ENCODE data around the gene SLC2A4RG.

Gene SLC2A4RG

DNA sequence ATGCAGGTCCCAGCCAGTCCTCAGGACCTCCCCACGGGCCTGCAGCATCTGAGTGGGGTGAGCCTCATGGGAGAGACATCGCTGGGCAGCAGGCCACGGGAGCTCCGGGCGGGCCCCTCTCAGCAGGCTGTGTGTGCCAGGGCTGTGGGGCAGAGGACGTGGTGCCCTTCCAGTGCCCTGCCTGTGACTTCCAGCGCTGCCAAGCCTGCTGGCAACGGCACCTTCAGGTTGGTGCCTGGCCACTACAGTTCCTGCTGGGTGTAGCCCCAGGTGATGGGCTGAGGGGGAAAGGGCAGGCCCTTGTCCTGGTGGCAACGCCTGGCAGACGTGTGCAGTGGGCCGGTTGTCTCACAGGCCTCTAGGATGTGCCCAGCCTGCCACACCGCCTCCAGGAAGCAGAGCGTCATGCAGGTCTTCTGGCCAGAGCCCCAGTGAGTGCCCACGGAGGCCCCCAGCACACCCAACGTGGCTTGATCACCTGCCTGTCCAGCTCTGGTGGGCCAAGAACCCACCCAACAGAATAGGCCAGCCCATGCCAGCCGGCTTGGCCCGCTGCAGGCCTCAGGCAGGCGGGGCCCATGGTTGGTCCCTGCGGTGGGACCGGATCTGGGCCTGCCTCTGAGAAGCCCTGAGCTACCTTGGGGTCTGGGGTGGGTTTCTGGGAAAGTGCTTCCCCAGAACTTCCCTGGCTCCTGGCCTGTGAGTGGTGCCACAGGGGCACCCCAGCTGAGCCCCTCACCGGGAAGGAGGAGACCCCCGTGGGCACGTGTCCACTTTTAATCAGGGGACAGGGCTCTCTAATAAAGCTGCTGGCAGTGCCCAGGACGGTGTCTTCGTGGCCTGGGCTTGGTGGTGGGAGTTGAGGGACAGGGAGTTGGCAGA lies 43.9 kb upstream of the SLC2A4RG start:
- H3K4me1 ChIP-seq (ENCODE audit: control insufficient read depth, insufficient read depth, low read length, unreplicated experiment), result peaks cover 33% of the 10 kb centered on the region
- no peaks in the 10 kb centered on the region for H3K27me3 ChIP-seq (ENCODE audit: insufficient read depth, low read length)
- no peak overlapping the region for H2AFZ ChIP-seq (ENCODE audit: low read length, unreplicated experiment)
- H3K36me3 ChIP-seq (ENCODE audit: insufficient read depth, low read length), result peaks cover 8% of the 10 kb centered on the region; the same call in 1 of the 2 replicates
- H3K4me3 ChIP-seq (ENCODE audit: low read depth, low read length), result no peak overlapping the region
- no peaks in the 10 kb centered on the region for H3K79me2 ChIP-seq (ENCODE audit: control insufficient read depth, insufficient read depth, low read length, unreplicated experiment)
- no peak overlapping the region for H3K27ac ChIP-seq (ENCODE audit: low read depth, low read length)

DNA sequence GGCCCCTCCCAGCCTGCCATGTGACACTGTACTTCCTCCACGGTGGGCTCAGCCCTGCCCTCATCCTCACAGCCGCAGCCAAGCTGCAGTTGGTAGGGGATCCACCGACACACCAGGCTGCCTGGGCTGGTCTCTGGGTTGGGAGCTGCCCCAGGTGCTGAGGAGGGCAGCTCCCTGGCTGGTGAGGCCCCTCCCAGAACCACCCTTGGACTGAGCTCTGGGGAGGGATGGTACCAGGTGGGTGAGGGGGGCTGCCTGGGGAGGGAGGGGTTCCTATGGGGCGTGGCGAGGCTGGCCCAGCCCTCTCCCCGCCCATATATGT lies 43.3 kb upstream of the SLC2A4RG start:
- Histone ChIP-seq H3K4me3 (ENCODE audit: low read depth, low read length) (no peak overlapping the region), H2AFZ (ENCODE audit: low read length, unreplicated experiment) (no peak overlapping the region), H3K27me3 (ENCODE audit: insufficient read depth, low read length) (no peaks in the 10 kb centered on the region), H3K4me1 (ENCODE audit: control insufficient read depth, insufficient read depth, low read length, unreplicated experiment) (peaks cover 36% of the 10 kb centered on the region), H3K79me2 (ENCODE audit: control insufficient read depth, insufficient read depth, low read length, unreplicated experiment) (no peaks in the 10 kb centered on the region), H3K27ac (ENCODE audit: low read depth, low read length) (no peak overlapping the region), H3K36me3 (ENCODE audit: insufficient read depth, low read length) (peaks cover 8% of the 10 kb centered on the region; the same call in 1 of the 2 replicates)

DNA sequence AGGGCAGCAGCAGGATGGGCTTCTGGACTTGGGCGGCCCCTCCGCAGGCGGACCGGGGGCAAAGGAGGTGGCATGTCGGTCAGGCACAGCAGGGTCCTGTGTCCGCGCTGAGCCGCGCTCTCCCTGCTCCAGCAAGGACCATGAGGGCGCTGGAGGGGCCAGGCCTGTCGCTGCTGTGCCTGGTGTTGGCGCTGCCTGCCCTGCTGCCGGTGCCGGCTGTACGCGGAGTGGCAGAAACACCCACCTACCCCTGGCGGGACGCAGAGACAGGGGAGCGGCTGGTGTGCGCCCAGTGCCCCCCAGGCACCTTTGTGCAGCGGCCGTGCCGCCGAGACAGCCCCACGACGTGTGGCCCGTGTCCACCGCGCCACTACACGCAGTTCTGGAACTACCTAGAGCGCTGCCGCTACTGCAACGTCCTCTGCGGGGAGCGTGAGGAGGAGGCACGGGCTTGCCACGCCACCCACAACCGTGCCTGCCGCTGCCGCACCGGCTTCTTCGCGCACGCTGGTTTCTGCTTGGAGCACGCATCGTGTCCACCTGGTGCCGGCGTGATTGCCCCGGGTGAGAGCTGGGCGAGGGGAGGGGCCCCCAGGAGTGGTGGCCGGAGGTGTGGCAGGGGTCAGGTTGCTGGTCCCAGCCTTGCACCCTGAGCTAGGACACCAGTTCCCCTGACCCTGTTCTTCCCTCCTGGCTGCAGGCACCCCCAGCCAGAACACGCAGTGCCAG lies 42.8 kb upstream of the SLC2A4RG start, which contains the start of gene TNFRSF6B:
TSS of gene TNFRSF6B (plus strand) at position 25 of the 729 bp plus-strand sequence. CDS start at position 141, 116 bp downstream.
- Histone ChIP-seq H3K4me1 (ENCODE audit: control insufficient read depth, insufficient read depth, low read length, unreplicated experiment) (peaks cover 36% of the 10 kb centered on the region), H2AFZ (ENCODE audit: low read length, unreplicated experiment) (no peak within 1 kb of the TSS)

DNA sequence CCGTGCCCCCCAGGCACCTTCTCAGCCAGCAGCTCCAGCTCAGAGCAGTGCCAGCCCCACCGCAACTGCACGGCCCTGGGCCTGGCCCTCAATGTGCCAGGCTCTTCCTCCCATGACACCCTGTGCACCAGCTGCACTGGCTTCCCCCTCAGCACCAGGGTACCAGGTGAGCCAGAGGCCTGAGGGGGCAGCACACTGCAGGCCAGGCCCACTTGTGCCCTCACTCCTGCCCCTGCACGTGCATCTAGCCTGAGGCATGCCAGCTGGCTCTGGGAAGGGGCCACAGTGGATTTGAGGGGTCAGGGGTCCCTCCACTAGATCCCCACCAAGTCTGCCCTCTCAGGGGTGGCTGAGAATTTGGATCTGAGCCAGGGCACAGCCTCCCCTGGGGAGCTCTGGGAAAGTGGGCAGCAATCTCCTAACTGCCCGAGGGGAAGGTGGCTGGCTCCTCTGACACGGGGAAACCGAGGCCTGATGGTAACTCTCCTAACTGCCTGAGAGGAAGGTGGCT lies 42.2 kb upstream of the SLC2A4RG start:
- Histone ChIP-seq H3K36me3 (ENCODE audit: insufficient read depth, low read length) (peaks cover 8% of the 10 kb centered on the region; the same call in 1 of the 2 replicates), H3K4me1 (ENCODE audit: control insufficient read depth, insufficient read depth, low read length, unreplicated experiment) (peaks cover 36% of the 10 kb centered on the region), H3K4me3 (ENCODE audit: low read depth, low read length) (no peak overlapping the region), H3K27ac (ENCODE audit: low read depth, low read length) (peak overlapping the region; percentile 97; the same call in 1 of the 2 replicates), H3K27me3 (ENCODE audit: insufficient read depth, low read length) (no peaks in the 10 kb centered on the region), H3K79me2 (ENCODE audit: control insufficient read depth, insufficient read depth, low read length, unreplicated experiment) (no peaks in the 10 kb centered on the region), H2AFZ (ENCODE audit: low read length, unreplicated experiment) (no peak overlapping the region)

More for the DNA sequence above, 42.8 kb upstream of the SLC2A4RG start, which contains the start of gene TNFRSF6B:
- Histone ChIP-seq H3K36me3 (ENCODE audit: insufficient read depth, low read length) (peaks cover 8% of the 10 kb centered on the region; the same call in 1 of the 2 replicates), H3K79me2 (ENCODE audit: control insufficient read depth, insufficient read depth, low read length, unreplicated experiment) (no peaks in the 10 kb centered on the region), H3K27me3 (ENCODE audit: insufficient read depth, low read length) (no peaks in the 10 kb centered on the region), H3K27ac (ENCODE audit: low read depth, low read length) (no peak within 1 kb of the TSS), H3K4me3 (ENCODE audit: low read depth, low read length) (no peak within 1 kb of the TSS)

DNA sequence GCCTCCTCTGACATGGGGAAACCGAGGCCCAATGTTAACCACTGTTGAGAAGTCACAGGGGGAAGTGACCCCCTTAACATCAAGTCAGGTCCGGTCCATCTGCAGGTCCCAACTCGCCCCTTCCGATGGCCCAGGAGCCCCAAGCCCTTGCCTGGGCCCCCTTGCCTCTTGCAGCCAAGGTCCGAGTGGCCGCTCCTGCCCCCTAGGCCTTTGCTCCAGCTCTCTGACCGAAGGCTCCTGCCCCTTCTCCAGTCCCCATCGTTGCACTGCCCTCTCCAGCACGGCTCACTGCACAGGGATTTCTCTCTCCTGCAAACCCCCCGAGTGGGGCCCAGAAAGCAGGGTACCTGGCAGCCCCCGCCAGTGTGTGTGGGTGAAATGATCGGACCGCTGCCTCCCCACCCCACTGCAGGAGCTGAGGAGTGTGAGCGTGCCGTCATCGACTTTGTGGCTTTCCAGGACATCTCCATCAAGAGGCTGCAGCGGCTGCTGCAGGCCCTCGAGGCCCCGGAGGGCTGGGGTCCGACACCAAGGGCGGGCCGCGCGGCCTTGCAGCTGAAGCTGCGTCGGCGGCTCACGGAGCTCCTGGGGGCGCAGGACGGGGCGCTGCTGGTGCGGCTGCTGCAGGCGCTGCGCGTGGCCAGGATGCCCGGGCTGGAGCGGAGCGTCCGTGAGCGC lies 41.6 kb upstream of the SLC2A4RG start:
- no peak overlapping the region for H3K4me3 ChIP-seq (ENCODE audit: low read depth, low read length)
- no peak overlapping the region for H2AFZ ChIP-seq (ENCODE audit: low read length, unreplicated experiment)
- no peaks in the 10 kb centered on the region for H3K79me2 ChIP-seq (ENCODE audit: control insufficient read depth, insufficient read depth, low read length, unreplicated experiment)
- peaks cover 36% of the 10 kb centered on the region for H3K4me1 ChIP-seq (ENCODE audit: control insufficient read depth, insufficient read depth, low read length, unreplicated experiment)
- peak overlapping the region; percentile 97 for H3K27ac ChIP-seq (ENCODE audit: low read depth, low read length)
- H3K27me3 ChIP-seq (ENCODE audit: insufficient read depth, low read length), result no peaks in the 10 kb centered on the region
- peaks cover 8% of the 10 kb centered on the region; the same call in 1 of the 2 replicates for H3K36me3 ChIP-seq (ENCODE audit: insufficient read depth, low read length)

DNA sequence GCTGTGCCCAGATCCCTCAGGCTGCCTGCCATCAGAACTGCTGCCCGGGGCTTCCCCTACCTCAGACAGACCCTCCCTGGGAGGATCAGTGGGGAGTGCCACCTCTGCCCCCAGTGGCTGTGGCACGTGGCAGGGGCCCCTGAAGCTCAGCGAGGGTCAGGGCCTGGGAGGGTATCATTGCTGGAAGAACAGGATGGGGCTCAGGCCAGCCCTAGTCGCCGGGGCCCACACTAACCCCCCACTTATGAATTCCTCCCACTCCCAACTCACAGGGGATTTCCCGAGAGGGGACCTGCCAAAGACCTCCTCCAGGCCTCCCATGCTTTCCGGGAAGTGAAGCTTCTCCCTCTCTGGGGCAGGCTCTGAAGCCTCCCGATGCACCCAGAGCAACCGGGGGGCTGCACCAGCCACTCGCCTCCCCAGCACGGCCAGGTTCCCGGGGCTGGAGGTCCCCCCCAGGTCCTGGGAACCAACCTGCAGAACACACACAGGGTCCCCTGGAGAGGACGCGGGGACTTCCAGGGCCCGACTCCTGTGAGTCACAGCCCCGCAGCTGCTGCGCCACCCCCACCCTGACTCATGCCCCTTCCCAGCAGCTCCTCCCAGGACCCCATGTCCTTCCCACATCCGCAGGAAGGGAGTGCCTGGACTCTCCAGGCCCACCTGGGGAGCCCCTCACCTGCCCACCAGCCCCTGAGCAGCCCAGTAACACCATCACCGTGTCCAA lies 40.7 kb upstream of the SLC2A4RG start:
- Histone ChIP-seq H3K27ac (ENCODE audit: low read depth, low read length) (peak overlapping the region; percentile 97), H3K79me2 (ENCODE audit: control insufficient read depth, insufficient read depth, low read length, unreplicated experiment) (no peaks in the 10 kb centered on the region), H3K4me1 (ENCODE audit: control insufficient read depth, insufficient read depth, low read length, unreplicated experiment) (peaks cover 36% of the 10 kb centered on the region), H3K4me3 (ENCODE audit: low read depth, low read length) (peak overlapping the region; percentile 48), H3K36me3 (ENCODE audit: insufficient read depth, low read length) (peaks cover 8% of the 10 kb centered on the region; the same call in 1 of the 2 replicates), H3K27me3 (ENCODE audit: insufficient read depth, low read length) (no peaks in the 10 kb centered on the region), H2AFZ (ENCODE audit: low read length, unreplicated experiment) (no peak overlapping the region)

DNA sequence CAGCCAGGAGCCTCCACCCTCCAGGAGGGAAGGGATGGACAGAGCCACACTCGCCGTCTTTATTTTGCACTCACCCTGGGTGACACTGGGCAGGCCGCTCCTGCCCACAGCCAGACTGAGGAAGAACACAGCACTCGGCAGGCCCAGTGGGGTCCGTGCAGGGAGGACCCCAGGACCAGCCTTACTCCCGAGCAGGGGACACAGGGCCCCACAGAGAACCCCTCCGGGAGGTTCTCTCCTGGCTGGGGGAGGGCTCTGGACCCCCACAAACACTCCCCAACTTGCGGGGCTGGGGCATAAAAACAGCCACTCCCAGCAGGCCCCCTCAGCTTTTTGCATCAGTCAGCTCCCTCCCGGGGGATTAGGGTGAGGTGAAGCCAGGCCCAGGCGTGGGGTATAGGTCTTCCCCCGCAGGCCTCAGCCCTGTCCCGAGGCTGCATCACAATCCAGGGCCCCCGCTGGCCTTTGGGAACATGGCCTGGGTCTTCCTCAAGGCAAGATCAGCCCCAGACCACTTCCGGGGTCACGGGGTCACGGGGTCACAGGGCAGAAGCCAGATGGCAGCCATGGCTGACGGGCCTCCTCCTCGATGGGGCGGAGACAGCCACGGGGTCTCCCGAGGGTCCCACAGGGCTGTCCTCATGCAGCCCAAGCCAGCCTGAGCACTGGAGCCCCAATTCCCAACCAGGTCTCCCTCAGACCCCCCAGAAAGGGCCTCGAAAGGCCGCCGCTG lies 39.9 kb upstream of the SLC2A4RG start:
- no peaks in the 10 kb centered on the region for H3K79me2 ChIP-seq (ENCODE audit: control insufficient read depth, insufficient read depth, low read length, unreplicated experiment)
- H3K4me1 ChIP-seq (ENCODE audit: control insufficient read depth, insufficient read depth, low read length, unreplicated experiment), result peaks cover 36% of the 10 kb centered on the region
- no peak overlapping the region; the same call in 1 of the 2 replicates for H3K4me3 ChIP-seq (ENCODE audit: low read depth, low read length)
- H3K36me3 ChIP-seq (ENCODE audit: insufficient read depth, low read length), result peaks cover 2% of the 10 kb centered on the region; the same call in 1 of the 2 replicates
- H2AFZ ChIP-seq (ENCODE audit: low read length, unreplicated experiment), result no peak overlapping the region
- H3K27me3 ChIP-seq (ENCODE audit: insufficient read depth, low read length), result no peaks in the 10 kb centered on the region
- H3K27ac ChIP-seq (ENCODE audit: low read depth, low read length), result peak overlapping the region; percentile 97

DNA sequence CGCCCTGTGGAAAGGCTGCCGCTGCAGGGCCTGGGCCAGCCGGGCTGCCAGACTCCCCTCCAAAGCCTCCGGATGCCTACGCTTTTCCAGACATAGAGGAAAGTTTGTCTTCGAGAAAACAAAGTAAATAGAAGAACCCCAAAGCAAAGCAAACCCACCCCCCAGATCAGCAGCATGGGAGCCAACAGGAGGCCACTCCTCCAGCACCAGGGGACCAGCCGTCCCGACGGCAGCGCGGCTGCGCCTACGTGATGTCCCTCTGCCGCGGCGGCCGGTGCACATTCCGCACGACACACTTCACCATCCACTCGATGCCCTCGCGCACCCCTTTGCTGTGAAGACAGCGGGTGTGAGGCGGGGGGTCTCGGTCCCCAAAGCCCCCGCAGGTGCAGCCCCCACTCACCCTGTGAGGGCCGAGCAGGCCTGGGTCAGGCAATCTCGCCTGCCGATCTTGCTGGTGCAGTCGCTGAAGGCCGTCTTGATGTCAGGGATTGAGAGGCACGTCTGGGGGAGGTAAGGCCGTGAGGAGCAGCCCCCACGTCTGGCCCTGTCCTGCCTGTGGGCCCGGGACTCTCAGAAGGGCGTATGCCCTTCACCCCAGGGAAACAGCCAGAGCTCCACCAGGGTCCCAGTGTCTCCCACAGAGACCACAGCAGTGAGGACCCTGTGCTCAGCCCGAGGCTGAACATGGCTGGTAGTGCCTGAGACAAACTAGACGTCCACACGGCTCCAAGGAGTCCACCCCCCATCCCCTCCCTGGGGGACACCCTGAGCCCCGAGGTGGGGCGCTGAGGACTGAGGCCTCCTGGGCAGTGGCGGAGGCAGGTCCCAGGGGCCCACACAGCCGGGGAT lies 39.2 kb upstream of the SLC2A4RG start:
- H2AFZ ChIP-seq (ENCODE audit: low read length, unreplicated experiment), result no peak overlapping the region
- peaks cover 5% of the 10 kb centered on the region for H3K79me2 ChIP-seq (ENCODE audit: control insufficient read depth, insufficient read depth, low read length, unreplicated experiment)
- no peaks in the 10 kb centered on the region for H3K27me3 ChIP-seq (ENCODE audit: insufficient read depth, low read length)
- H3K4me1 ChIP-seq (ENCODE audit: control insufficient read depth, insufficient read depth, low read length, unreplicated experiment), result peaks cover 38% of the 10 kb centered on the region
- peak overlapping the region; percentile 97; the same call in 1 of the 2 replicates for H3K27ac ChIP-seq (ENCODE audit: low read depth, low read length)
- H3K4me3 ChIP-seq (ENCODE audit: low read depth, low read length), result no peak overlapping the region
- peaks cover 2% of the 10 kb centered on the region; the same call in 1 of the 2 replicates for H3K36me3 ChIP-seq (ENCODE audit: insufficient read depth, low read length)

DNA sequence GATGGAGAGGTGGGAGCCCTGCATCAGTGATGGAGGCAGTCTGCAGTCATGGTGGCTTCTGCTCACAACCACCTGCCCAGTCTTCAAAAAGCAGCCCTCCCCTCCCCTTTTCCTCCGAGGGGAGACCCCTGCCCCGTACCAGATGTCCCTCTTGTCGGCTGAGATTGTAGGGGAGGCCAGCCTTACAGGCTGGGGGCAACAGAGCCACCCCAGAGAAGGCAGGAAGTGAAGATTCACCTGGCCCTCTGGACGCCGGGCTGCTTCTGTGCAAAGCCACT lies 38.6 kb upstream of the SLC2A4RG start:
- Histone ChIP-seq H3K4me3 (ENCODE audit: low read depth, low read length) (no peak overlapping the region), H2AFZ (ENCODE audit: low read length, unreplicated experiment) (no peak overlapping the region), H3K27me3 (ENCODE audit: insufficient read depth, low read length) (no peaks in the 10 kb centered on the region), H3K36me3 (ENCODE audit: insufficient read depth, low read length) (peaks cover 2% of the 10 kb centered on the region; the same call in 1 of the 2 replicates), H3K79me2 (ENCODE audit: control insufficient read depth, insufficient read depth, low read length, unreplicated experiment) (peaks cover 10% of the 10 kb centered on the region), H3K4me1 (ENCODE audit: control insufficient read depth, insufficient read depth, low read length, unreplicated experiment) (peaks cover 44% of the 10 kb centered on the region), H3K27ac (ENCODE audit: low read depth, low read length) (no peak overlapping the region)
